SK-N-MC (cell line): ENCODE data around the gene RIMBP3C.

Experiments used
- EZH2 ChIP-seq: fragments of 200-600 bp; sonication (generic); IDR thresholded peaks from one replicate; pipeline ENCODE4 v1.6.1; 2017; ENCODE audit warnings: antibody characterized with exemption
- FOXP2 ChIP-seq: optimal IDR thresholded peaks from 2 replicates; pipeline ENCODE3; 2011; ENCODE audit warnings: mild to moderate bottlenecking, moderate library complexity; ENCODE audit not compliant: insufficient read depth; ENCODE audit errors: extremely low read length, control extremely low read depth
- POLR2AphosphoS5 ChIP-seq: IDR thresholded peaks from 2 replicates; pipeline ENCODE4 v1.6.1; 2012; ENCODE audit warnings: mild to moderate bottlenecking, low read depth, low read length, borderline replicate concordance

DNA sequence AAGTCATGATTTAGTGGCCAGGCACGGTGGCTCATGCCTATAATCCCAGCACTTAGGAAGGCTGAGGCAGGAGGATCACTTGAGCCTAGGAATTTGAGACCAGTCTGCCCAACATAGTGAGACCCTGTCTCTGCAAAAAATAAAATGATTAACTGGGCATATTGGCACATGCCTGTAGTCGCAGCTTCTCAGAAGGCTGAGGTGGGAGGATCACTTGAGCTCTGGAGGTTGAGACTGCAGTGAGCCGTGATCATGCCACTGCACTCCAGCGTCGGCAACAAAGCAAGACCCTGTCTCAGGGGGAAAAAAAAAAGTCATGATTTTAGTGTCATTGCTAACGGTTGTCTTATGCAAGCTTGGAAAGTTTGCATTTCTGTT, 28.2 kb upstream of the RIMBP3C start:
- TF ChIP-seq EZH2 (no peak), POLR2AphosphoS5 (no peak), FOXP2 (no peak)
